KMS-11 (cell line): ENCODE results near the gene ZNF518B.

Experiments used
- H2AFZ ChIP-seq: fragments of 200-600 bp; sonication (generic); 2 replicates; pipeline ENCODE4 v1.6.1; 2016; ENCODE audit warnings: antibody characterized with exemption, mixed run types, low read depth
- H3K27ac ChIP-seq: fragments of 200-600 bp; sonication (generic); 2 replicates; pipeline ENCODE4 v1.6.1; 2016; ENCODE audit warnings: mild to moderate bottlenecking, mixed run types
- H3K27me3 ChIP-seq: fragments of 200-600 bp; sonication (generic); 2 replicates; pipeline ENCODE4 v1.6.1; 2017; ENCODE audit warnings: mild to moderate bottlenecking, low read depth, mixed run types, moderate library complexity; ENCODE audit not compliant: insufficient read depth
- H3K36me3 ChIP-seq: fragments of 200-600 bp; sonication (generic); 2 replicates; pipeline ENCODE4 v1.6.1; 2017; ENCODE audit warnings: mild to moderate bottlenecking, mixed run types; ENCODE audit not compliant: insufficient read depth
- H3K4me1 ChIP-seq: fragments of 200-600 bp; sonication (generic); 2 replicates; pipeline ENCODE4 v1.6.1; 2016; ENCODE audit warnings: mild to moderate bottlenecking, low read depth, mixed run types; ENCODE audit not compliant: poor library complexity, severe bottlenecking
- H3K4me2 ChIP-seq: fragments of 200-600 bp; sonication (generic); 2 replicates; pipeline ENCODE4 v1.7.0; 2016; ENCODE audit warnings: mild to moderate bottlenecking, mixed run types
- H3K4me3 ChIP-seq: fragments of 200-600 bp; sonication (generic); IDR thresholded peaks from 2 replicates; pipeline ENCODE4 v1.6.1; 2017; ENCODE audit warnings: low read depth, low read length, mixed read lengths; ENCODE audit not compliant: insufficient read depth
- H3K79me2 ChIP-seq: fragments of 200-600 bp; sonication (generic); 2 replicates; pipeline ENCODE4 v1.6.1; 2016; ENCODE audit warnings: low read depth, mixed run types; ENCODE audit not compliant: insufficient read depth
- H3K9ac ChIP-seq: fragments of 200-600 bp; sonication (generic); 2 replicates; pipeline ENCODE4 v1.6.1; 2016; ENCODE audit warnings: mild to moderate bottlenecking, mixed run types
- H4K20me1 ChIP-seq: fragments of 200-600 bp; sonication (generic); 2 replicates; pipeline ENCODE4 v1.6.1; 2016; ENCODE audit warnings: mild to moderate bottlenecking, mixed run types; ENCODE audit not compliant: insufficient read depth
- CTCF ChIP-seq: fragments of 200-600 bp; sonication (generic); conservative IDR thresholded peaks from 2 replicates; pipeline ENCODE4 v1.6.1; 2017; ENCODE audit warnings: low read depth, mild to moderate bottlenecking, antibody characterized with exemption, low read length, moderate library complexity, mixed read lengths

The ZNF518B gene

GRCh38 chr4:10490996-10491395 is 33.8 kb upstream of the ZNF518B start:
- no peaks in the 10 kb centered on the region for H3K36me3 ChIP-seq
- H3K9ac ChIP-seq, result no peak overlapping the region
- H3K4me3 ChIP-seq, result no peak overlapping the region
- no peaks in the 10 kb centered on the region for H3K4me1 ChIP-seq
- H3K27me3 ChIP-seq, result no peaks in the 10 kb centered on the region
- no peak overlapping the region for H2AFZ ChIP-seq
- no peak overlapping the region for H3K27ac ChIP-seq
- TF ChIP-seq CTCF, result no peak
- no peak overlapping the region for H3K4me2 ChIP-seq
- H3K79me2 ChIP-seq, result no peaks in the 10 kb centered on the region
- H4K20me1 ChIP-seq, result no peaks in the 10 kb centered on the region

- Histone ChIP-seq H4K20me1 (no peaks in the 10 kb centered on the region), H3K36me3 (no peaks in the 10 kb centered on the region), H3K4me3 (no peak overlapping the region), H3K9ac (no peak overlapping the region), H3K4me1 (no peaks in the 10 kb centered on the region), H3K27me3 (no peaks in the 10 kb centered on the region), H3K27ac (no peak overlapping the region), H2AFZ (no peak overlapping the region), H3K79me2 (no peaks in the 10 kb centered on the region), H3K4me2 (no peak overlapping the region)
- no peak for TF ChIP-seq CTCF
These were observed 25.7 kb upstream of the ZNF518B start for GRCh38 chr4:10482913-10483312.

GRCh38 chr4:10480616-10481015 is 23.4 kb upstream of the ZNF518B start:
- H4K20me1 ChIP-seq, result no peaks in the 10 kb centered on the region
- no peak overlapping the region for H3K4me2 ChIP-seq
- no peak overlapping the region for H3K27ac ChIP-seq
- H2AFZ ChIP-seq, result no peak overlapping the region
- no peaks in the 10 kb centered on the region for H3K79me2 ChIP-seq
- H3K36me3 ChIP-seq, result no peaks in the 10 kb centered on the region
- no peak overlapping the region for H3K4me3 ChIP-seq
- no peak for TF ChIP-seq CTCF
- no peaks in the 10 kb centered on the region for H3K4me1 ChIP-seq
- no peak overlapping the region for H3K9ac ChIP-seq
- no peaks in the 10 kb centered on the region for H3K27me3 ChIP-seq

GRCh38 chr4:10478621-10479020 is 21.4 kb upstream of the ZNF518B start:
- Histone ChIP-seq H3K27ac (no peak overlapping the region), H3K36me3 (no peaks in the 10 kb centered on the region), H4K20me1 (no peaks in the 10 kb centered on the region), H3K9ac (no peak overlapping the region), H3K4me2 (no peak overlapping the region), H3K27me3 (no peaks in the 10 kb centered on the region), H3K79me2 (no peaks in the 10 kb centered on the region), H3K4me1 (no peaks in the 10 kb centered on the region), H3K4me3 (no peak overlapping the region), H2AFZ (no peak overlapping the region)
- TF ChIP-seq CTCF, result no peak

- no peaks in the 10 kb centered on the region for H3K4me1 ChIP-seq
- H3K79me2 ChIP-seq, result no peaks in the 10 kb centered on the region
- no peak for TF ChIP-seq CTCF
- H3K27me3 ChIP-seq, result no peaks in the 10 kb centered on the region
- H3K27ac ChIP-seq, result no peak overlapping the region
- no peaks in the 10 kb centered on the region for H3K36me3 ChIP-seq
- no peak overlapping the region for H3K4me2 ChIP-seq
- no peak overlapping the region for H2AFZ ChIP-seq
- no peak overlapping the region for H3K4me3 ChIP-seq
- no peaks in the 10 kb centered on the region for H4K20me1 ChIP-seq
- H3K9ac ChIP-seq, result no peak overlapping the region
These were observed 13.3 kb upstream of the ZNF518B start for GRCh38 chr4:10470505-10470904.
